Measurements from ENCODE around the gene CCNB2.
"Not testable (repeated sequence)": the region's sequence is repeated elsewhere in the genome, so short reads cannot be mapped to it uniquely, and the experiment has no call there.

The CCNB2 gene

DNA sequence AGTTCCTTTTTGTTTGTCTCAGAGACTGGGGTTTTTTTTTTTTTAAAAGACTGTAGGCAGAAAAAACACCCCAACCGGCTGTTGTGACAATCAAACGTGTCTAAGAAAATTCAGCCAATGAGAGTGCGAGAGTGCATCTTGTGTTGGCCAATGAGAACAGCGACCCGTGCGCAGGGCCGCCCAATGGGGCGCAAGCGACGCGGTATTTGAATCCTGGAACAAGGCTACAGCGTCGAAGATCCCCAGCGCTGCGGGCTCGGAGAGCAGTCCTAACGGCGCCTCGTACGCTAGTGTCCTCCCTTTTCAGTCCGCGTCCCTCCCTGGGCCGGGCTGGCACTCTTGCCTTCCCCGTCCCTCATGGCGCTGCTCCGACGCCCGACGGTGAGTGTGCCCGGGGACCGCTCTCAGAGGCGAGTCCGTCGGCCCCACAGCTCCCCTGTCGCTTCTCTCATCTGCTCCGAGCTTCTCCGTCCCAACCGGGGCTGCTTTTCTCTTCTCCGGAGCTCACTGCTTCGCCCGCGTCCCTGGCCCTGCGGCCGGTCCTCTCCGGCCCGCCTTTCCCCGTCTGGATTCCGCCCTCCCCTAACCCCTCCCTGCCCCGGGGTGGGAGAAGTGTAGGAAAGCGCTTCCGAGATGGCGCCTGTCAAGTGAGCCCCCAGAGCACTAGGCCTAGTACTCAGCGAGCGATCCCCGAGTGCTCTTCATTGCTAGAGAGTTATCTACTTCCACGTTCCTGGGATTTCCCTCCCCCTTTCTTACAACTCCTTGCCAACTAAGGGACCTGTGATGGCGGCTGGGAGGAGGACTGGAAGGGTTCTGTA is at the start of gene CCNB2:
Gene CCNB2 (plus strand): TSS at position 235 of the 821 bp plus-strand sequence. CDS start 123 bp downstream, at position 358.
- peak; percentile 97 for DNase-seq

DNA sequence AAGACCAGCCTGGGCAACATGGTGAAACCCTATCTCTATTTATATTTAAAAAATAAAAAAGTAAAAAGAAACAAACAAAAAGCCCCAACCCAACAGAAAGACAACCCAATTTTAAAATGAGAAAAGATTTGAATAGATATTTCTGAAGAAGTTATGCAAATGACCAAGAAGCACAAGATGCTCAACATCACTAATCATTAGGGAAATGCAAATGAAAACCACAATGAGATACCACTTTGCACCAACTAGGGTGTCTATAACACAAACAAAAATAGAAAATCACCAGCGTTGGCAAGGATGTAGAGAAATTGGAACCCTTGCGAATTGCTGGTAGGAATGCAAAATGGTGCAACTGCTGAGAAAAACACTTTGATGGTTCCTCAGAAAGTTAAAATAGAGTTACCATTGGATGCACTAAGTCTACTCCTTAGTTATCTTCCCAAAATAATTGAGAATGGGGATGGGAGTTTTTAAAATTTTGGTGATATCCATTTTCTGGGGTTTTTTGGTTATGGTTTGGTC is 45.8 kb upstream of the CCNB2 start:
- DNase-seq = no peak

GRCh38 chr15:59060348-59060747 is 44.6 kb upstream of the CCNB2 start:
- DNase-seq = no peak

GRCh38 chr15:59063042-59063441 is 41.9 kb upstream of the CCNB2 start:
- DNase-seq = no peak

DNA sequence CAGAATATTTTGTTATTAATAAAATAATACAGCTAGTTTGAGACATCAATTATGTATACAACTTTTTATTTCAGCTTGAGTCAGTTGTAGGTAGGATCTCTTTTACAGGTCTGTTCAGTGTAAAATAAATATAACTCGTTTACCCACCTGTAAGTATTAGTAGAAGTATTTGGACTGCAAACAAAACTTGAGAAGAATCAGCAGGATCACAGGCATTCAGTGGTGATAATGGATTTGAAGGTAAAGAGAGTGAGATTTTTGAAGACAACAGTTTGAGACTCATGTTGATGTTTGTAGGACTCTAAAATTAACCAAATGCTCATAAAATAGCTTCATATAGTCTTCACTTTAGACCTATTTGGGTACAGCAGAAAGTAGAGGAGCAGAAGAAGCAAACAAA is 35.5 kb upstream of the CCNB2 start:
- DNase-seq = no peak

DNA sequence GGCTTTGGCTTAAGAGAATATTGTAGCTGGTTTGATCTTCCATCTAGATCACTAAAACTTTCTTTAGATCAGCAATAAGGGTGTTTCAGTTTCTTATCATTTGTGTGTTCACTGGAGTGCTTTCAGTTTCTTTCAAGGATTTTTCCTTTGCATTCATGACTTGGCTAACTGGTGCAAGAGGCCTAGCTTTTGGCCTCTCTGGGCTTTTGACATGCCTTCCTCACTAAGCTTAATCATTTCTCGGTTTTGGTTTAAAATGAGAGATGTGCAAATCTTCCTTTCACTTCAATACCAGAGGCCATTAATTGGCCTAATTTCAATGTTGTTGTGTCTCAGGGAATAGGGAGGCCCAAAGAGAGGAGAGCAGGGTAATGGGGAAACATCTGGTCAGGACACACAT is 30.3 kb upstream of the CCNB2 start:
- DNase-seq = no peak

- no peak for DNase-seq
Observed at GRCh38 chr15:59087731-59088130, 17.2 kb upstream of the CCNB2 start.

DNA sequence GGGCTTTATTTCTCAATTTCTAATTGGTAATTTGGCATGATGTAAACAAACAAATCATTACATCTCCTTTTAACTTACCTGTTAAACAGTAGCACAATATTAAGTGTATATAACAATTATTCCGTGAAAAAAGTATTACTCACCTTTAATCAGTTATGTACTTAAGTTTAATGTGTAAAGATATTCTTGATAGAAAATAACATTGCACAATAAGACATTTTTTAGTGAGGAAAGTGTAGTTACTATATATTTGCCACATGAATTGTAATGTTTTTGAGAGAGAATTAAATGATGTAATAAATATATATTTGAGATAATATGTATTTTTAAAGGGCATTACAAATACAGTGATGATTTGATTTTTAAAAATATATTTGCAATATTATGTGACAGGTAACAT is 10.9 kb upstream of the CCNB2 start:
- no peak for DNase-seq

DNA sequence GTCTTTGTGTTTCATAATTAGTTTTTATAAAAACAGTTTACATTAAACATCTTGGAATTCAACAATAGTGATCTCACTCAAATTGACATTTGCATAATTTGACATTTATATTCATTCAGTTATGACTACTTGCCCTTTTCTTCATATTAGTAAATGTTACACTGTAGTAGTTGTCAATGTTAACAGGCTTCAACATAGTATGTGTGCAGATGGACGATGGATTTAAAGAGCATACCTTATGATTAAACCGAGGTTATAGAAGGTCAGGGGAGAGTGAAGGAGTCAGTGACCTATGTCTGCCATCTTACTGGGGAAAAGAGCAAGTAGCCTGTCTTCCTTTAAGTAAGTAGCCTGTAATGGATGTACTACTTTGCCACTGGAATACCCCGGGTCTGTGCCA is 8.5 kb upstream of the CCNB2 start:
- DNase-seq = no peak

DNA sequence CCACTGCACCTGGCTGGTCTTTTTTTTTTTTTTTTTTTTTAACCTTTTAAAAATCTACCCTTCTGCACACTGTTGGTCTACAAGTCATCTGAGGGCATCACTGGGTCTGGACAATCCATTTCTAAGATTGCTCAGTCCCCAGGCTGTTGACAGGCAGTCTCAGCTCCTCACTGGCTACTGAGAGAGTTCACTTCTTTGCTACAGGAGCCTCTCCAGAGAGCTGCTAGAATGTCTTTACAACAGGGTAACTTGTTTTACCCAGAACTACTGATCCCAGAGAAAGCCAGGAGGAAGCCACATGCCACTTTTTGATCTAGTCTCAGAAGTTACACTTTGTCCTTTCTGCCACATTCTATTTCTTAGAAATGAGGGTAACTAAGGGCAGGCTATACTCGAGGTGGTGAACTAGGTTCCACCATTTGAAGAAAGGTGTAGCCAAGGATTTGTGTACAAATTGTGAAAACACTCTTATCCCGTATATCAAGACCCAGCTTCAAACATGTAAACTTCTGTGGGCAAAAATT is 5.7 kb upstream of the CCNB2 start:
- DNase-seq = no peak

DNA sequence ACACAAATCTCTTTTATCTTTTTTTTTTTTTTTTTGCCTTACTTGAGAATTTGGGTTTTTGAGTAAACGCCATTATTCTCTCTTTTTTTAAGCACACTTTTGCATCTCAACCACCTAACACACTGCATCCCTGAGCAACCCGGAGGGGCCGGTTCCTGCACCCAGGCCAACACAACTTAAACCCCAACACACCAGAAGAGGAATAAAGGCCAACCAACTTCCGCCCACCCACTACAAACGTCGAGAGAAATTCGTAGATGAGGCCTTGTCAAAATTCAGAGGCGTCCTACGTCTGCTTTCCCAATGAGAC is 389 bp upstream of the CCNB2 start:
- DNase-seq = no peak

DNA sequence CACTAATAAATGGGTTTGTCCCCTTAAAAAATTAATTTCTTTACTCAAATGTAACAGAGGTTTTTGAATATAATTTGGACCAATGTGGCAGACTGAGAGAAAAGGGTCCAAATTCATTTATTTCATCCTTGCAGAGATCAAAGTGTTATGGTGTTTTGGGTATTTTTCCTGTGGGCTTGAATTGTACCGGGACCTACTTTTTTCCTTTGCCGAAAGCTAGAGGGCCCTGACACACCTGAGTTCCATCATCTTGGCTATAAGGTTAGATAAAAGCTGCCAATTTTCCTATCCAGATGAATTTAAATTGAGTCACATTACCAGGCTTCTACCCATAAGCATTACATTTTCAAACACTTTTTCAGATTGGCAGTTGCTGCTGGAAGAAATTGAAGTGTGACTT is 908 bp downstream of the CCNB2 start:
- DNase-seq = no peak

GRCh38 chr15:59111251-59111650 is 6.3 kb downstream of the CCNB2 start:
- DNase-seq = no peak

GRCh38 chr15:59115047-59115446 is 10.1 kb downstream of the CCNB2 start:
- no peak for DNase-seq

DNA sequence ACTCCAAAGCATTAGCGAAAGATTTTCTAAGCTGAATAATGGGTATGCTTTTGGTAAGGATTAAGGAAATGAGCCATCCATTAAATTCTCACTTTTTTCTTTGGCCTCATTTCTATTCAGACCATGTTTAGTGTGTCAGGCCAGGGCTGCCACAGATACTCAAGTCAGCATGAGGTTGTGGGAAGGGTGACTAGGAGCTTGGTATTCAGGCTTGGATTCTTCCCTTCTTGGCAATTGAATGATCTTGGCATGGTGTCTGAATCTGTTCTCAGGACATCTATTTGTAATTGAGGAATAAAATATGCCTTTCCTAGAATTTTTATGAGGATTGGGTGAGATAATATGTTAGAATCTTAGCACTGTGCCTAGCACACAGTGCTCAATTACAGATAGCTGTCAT is 11.2 kb downstream of the CCNB2 start:
- no peak for DNase-seq

- no peak for DNase-seq
Observed at GRCh38 chr15:59116771-59117170, 11.8 kb downstream of the CCNB2 start.

- DNase-seq = no peak
Observed at GRCh38 chr15:59119625-59120024, 14.7 kb downstream of the CCNB2 start.

DNA sequence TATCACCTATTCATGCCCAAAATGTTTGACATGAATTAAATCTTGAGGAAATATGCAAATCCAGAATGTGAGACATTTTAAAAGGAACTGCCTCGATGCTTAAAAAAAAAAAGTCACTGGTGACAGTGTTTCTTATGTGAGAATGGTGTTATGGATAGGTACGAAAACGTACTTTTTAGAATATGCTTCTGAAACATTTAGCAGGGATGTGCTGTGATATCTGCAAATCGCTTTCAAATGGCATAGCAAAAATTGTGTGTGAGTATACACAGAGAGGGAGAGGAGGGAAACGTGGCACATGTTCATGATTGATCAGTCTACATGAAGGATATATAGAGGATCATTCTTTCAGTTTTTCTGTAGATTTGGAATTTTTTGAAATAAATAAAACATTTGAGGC is 16.0 kb downstream of the CCNB2 start:
- DNase-seq = no peak

DNA sequence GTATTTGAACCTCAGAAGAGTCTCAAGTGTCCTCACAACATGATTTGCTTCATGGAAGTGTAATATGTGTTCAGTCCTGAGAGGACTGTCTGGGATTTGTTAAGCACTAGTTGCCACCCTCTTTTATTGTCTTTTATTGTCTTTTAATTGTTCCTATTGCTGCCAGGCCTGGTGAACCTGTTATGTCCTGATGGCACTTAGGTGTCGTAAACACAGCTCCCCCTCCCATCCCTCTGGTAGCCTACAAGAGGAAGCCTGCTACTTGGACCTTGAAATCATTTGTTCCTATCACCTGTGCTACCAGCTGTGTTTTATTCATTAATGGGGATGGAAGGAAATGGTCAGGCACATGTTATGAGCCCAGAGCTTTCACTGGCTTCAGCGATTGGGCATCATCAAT is 19.3 kb downstream of the CCNB2 start:
- no peak for DNase-seq

DNA sequence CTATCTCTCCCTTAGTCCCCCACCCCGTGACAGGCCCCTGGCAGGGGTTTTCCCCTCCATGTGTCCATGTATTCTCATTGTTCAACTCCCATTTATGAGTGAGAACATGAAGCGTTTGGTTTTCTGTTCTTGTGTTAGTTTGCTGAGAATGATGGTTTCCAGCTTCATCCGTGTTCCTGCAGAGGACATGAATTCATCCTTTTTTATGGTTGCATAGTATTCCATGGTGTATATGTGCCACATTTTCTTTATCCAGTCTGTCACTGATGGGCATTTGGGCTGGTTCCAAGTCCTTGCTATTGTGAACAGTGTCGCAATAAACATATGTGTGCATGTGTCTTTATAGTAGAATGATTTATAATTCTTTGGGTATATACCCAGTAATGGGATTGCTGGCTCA is 20.7 kb downstream of the CCNB2 start:
- DNase-seq = not testable (repeated sequence)

DNA sequence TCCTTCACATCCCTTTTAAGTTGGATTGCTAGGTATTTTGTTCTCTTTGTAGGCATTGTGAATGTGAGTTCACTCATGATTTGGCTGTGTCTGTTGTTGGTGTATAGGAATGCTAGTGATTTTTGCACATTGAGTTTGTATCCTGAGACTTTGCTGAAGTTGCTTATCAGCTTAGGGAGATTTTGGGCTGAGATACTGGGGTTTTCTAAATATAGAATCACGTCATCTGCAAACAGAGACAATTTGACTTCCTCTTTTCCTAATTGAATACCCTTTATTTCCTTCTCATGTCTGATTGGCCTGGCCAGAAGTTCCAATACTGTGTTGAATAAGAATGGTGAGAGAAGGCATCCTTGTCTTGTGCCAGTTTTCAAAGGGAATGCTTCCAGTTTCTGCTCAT is 22.3 kb downstream of the CCNB2 start:
- not testable (repeated sequence) for DNase-seq

DNA sequence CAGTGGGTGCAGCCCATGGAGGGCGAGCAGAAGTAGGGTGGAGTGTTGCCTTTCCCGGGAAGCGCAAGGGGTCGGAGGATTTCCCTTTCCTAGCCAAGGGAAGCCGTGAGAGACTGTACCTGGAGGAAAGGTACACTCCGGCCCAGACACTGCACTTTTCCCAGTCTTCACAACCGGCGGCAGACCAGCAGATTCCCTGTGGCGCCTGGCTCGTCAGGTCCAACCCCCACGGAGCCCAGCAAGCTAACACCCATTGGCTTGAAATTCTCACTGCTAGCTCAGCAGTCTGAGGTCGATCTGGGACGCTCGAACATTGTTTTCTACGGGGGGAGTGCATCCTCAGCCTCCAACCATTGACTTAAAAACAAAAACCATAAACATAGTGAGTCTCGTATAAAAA is 26.5 kb downstream of the CCNB2 start:
- DNase-seq = no peak

GRCh38 chr15:59131969-59132562 is 27.1 kb downstream of the CCNB2 start:
- no peak for DNase-seq

DNA sequence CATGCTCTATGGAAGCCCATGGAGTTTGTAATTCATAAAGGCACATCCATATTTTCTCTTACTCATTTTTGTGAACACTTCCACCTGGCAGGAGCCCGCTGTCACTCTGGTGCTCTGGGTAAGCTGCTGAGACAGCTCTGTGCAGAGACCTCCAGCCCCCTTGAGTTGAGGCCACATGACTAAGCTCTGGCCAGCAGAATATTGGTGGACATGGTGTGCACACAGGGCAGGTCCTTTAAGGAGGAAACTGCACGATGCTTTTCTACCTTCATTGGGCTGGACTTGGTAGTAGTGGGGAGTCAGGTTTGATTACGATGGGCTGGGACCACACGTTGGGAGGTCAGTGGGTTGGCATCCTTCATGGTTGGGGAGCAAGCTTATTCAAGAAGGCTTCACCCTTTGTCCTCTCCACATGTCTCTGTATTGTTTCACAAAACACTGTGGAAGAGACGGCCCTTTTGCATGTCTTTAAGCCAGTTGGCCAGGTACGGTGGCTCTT is 29.0 kb downstream of the CCNB2 start:
- DNase-seq = no peak

Data from NCI-H1105 (cell line).